ENCODE data around the gene TBC1D22A.

DNA sequence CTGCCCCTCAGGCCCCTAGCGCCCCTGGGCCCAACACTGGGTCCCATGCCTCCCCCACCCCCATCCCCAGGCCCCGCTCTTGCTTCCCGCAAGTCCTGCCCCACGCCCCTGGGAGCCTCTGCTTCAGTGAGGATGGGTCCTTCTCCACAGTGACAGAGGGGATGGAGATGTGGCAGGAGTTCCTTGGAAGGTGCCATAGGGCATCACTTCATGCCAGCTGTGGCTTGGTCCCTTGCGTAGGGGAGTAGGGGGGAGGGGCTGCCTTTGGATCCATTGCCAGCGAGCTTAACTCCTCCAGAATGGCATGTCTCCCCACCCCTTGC is 9.5 kb upstream of the TBC1D22A start:
- TF ChIP-seq, protein P1, sequence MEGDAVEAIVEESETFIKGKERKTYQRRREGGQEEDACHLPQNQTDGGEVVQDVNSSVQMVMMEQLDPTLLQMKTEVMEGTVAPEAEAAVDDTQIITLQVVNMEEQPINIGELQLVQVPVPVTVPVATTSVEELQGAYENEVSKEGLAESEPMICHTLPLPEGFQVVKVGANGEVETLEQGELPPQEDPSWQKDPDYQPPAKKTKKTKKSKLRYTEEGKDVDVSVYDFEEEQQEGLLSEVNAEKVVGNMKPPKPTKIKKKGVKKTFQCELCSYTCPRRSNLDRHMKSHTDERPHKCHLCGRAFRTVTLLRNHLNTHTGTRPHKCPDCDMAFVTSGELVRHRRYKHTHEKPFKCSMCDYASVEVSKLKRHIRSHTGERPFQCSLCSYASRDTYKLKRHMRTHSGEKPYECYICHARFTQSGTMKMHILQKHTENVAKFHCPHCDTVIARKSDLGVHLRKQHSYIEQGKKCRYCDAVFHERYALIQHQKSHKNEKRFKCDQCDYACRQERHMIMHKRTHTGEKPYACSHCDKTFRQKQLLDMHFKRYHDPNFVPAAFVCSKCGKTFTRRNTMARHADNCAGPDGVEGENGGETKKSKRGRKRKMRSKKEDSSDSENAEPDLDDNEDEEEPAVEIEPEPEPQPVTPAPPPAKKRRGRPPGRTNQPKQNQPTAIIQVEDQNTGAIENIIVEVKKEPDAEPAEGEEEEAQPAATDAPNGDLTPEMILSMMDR (IDR thresholded peaks at IDR 0.05): no peak
- TF ChIP-seq EZH2 (IDR thresholded peaks at IDR 0.05): no peak

Measured in neural progenitor cell (in vitro differentiated cells).